PC-9 (cell line): ENCODE measurements around the gene MIA3.

Experiments used
- EZH2 ChIP-seq: fragments of 200-600 bp; sonication (generic); IDR thresholded peaks from 2 replicates; pipeline ENCODE4 v1.8.0; 2017; ENCODE audit warnings: antibody characterized with exemption, low read depth
- TF ChIP-seq, protein P1 (sequence below): fragments of 200-600 bp; sonication (generic); conservative IDR thresholded peaks from 2 replicates; pipeline ENCODE4 v1.6.1; 2017; ENCODE audit warnings: mixed run types, antibody characterized with exemption, mild to moderate bottlenecking, moderate library complexity

DNA sequence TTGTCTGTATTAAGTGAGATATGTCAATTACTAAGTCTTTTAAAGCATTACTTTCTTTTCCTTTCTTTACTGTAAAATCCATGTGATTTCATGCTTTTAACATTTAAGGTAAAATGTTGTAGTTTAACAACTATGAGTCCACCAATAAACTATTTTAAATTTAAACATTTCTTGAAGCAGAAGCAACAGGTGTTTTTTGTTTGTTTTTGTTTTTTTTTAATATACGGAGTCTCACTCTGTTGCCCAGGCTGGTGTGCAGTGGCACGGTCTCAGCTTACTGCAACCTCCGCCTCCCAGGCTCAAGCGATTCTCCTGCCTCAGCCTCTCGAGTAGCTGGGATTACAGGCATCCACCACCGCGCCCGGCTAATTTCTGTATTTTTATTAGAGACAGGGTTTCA is 78.8 kb downstream of the MIA3 start:
- TF ChIP-seq, protein P1, sequence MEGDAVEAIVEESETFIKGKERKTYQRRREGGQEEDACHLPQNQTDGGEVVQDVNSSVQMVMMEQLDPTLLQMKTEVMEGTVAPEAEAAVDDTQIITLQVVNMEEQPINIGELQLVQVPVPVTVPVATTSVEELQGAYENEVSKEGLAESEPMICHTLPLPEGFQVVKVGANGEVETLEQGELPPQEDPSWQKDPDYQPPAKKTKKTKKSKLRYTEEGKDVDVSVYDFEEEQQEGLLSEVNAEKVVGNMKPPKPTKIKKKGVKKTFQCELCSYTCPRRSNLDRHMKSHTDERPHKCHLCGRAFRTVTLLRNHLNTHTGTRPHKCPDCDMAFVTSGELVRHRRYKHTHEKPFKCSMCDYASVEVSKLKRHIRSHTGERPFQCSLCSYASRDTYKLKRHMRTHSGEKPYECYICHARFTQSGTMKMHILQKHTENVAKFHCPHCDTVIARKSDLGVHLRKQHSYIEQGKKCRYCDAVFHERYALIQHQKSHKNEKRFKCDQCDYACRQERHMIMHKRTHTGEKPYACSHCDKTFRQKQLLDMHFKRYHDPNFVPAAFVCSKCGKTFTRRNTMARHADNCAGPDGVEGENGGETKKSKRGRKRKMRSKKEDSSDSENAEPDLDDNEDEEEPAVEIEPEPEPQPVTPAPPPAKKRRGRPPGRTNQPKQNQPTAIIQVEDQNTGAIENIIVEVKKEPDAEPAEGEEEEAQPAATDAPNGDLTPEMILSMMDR: no peak
- TF ChIP-seq EZH2: no peak
